K562 (cell line): ENCODE results near the gene SNRPD2. TPM values are rescaled to one million over a fixed set of nuclear protein-coding genes. Genes with fewer than 3 reads are reported as not detected.

Source experiments
- CEBPB ChIP-seq: fragments of 450-650 bp; IDR thresholded peaks from 2 replicates; pipeline ENCODE4 v1.6.1; 2016; ENCODE audit warnings: missing genetic modification characterization, missing compliant biosample characterization
- FOSL1 ChIP-seq: fragments of 200-800 bp; sonication (Bioruptor generic); conservative IDR thresholded peaks from 2 replicates; pipeline ENCODE4 v1.6.1; 2016; ENCODE audit warnings: missing genetic modification characterization, missing compliant biosample characterization
- HDGF ChIP-seq: fragments of 450-650 bp; IDR thresholded peaks from 2 replicates; pipeline ENCODE4 v1.6.1; 2016
- HMG20A ChIP-seq: fragments of 450-650 bp; formaldehyde crosslinking; conservative IDR thresholded peaks from 2 replicates; pipeline ENCODE4 v1.4.0; 2020; ENCODE audit warnings: mild to moderate bottlenecking, mixed read lengths
- KAT7 ChIP-seq: sonication (generic); formaldehyde crosslinking; IDR thresholded peaks from 2 replicates; pipeline ENCODE4 v1.8.0; 2022; ENCODE audit warnings: missing genetic modification reagents, mild to moderate bottlenecking, borderline replicate concordance
- SNIP1 ChIP-seq: fragments of 450-650 bp; IDR thresholded peaks from 2 replicates; pipeline ENCODE4 v1.7.1; 2017; ENCODE audit warnings: low read depth, mild to moderate bottlenecking
- SP1 ChIP-seq: sonication (generic); formaldehyde crosslinking; IDR thresholded peaks from 2 replicates; pipeline ENCODE4 v1.8.1; 2022; ENCODE audit warnings: mild to moderate bottlenecking, missing genetic modification reagents
- polyA plus RNA-seq, 8 experiments: library from polyadenylated mRNA; depleted of rRNA in 4 of 8; stranded (reverse) in 5 of 8; unstranded in 3 of 8; fragments of >200 nt; fragmentation: Nextera tagmentation in 2 of 8; fragmentation: Illumina TruSeq in 1 of 8; extraction: Ambion mirVana in 2 of 8; extraction: Trizol in 1 of 8; gene quantifications; 2 replicates each; pipeline versions ENCODE4 v1.2.1 to v1.2.3, GENCODE V29; 2011 to 2014; ENCODE audit warnings: inconsistent platforms in 1 of 8, missing spikeins in 1 of 8
- total RNA-seq, 7 experiments: library from RNA; depleted of rRNA in 6 of 7; stranded (reverse); fragments of >200 nt in 6 of 7; fragmentation: Illumina TruSeq in 2 of 7; extraction: Trizol in 2 of 7; gene quantifications; 2 replicates each; pipeline versions ENCODE4 v1.2.1 to v1.2.3, GENCODE V29; 2011 to 2021; ENCODE audit warnings: low replicate concordance in 1 of 7
- TF ChIP-seq, protein P1 (sequence below): sonication (generic); formaldehyde crosslinking; IDR thresholded peaks from 2 replicates; pipeline ENCODE4 v1.8.0; 2022; ENCODE audit warnings: mild to moderate bottlenecking, missing genetic modification reagents
- TF ChIP-seq, protein P2 (sequence below): fragments of 250-450 bp; sonication (Bioruptor Pico); IDR thresholded peaks from 2 replicates; pipeline ENCODE4 v1.8.0; 2021; ENCODE audit warnings: borderline replicate concordance, mild to moderate bottlenecking, moderate library complexity; ENCODE audit not compliant: poor library complexity, severe bottlenecking

SNRPD2 gene
- total and polyA plus RNA-seq, 9 of the 15 experiments (the other 6 are each of a cell fraction or from before 2014, with no cell fraction given) = 728 to 4,411 (median 1,029) TPM

DNA sequence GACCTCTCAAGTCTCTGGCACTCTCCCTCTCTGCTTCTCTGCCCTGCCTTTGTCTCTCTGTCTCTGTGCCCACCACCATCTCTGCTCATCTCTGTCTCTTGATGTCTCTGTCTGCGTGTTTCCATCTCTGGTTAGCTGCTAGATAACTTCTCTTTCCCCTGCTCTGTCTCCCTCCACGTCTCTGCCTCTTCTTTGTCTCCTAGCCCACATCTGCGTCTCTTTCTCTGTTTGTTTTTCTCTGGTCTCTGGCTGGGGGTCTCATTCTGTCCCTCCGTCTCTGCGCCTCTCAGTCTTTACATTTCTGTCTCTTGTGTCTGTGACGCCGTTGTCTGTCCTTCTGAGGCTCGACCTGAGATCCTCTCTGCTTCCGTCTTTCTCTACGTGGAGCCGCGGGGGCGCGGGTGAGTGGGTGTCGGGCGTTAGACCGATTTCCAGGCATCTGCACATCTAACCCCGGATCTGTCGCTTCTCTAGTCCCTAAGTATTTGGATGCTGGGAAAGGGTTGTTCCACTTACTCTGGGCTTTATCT is 23.3 kb downstream of the SNRPD2 start (continued):
- TF ChIP-seq, protein P1, sequence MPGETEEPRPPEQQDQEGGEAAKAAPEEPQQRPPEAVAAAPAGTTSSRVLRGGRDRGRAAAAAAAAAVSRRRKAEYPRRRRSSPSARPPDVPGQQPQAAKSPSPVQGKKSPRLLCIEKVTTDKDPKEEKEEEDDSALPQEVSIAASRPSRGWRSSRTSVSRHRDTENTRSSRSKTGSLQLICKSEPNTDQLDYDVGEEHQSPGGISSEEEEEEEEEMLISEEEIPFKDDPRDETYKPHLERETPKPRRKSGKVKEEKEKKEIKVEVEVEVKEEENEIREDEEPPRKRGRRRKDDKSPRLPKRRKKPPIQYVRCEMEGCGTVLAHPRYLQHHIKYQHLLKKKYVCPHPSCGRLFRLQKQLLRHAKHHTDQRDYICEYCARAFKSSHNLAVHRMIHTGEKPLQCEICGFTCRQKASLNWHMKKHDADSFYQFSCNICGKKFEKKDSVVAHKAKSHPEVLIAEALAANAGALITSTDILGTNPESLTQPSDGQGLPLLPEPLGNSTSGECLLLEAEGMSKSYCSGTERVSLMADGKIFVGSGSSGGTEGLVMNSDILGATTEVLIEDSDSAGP (CRISPR knock-in tag) = peak; percentile 42; the same call in 1 of the 2 replicates
- TF ChIP-seq HMG20A (CRISPR knock-in tag) (no peak), HDGF (peak; percentile 96), SP1 (CRISPR knock-in tag) (peak; percentile 15; the same call in 1 of the 2 replicates), SNIP1 (peak; percentile 52; the same call in 1 of the 2 replicates), CEBPB (tag) (no peak), FOSL1 (tag) (0 out of 2 replicates have a peak, but pooled peaks have one; percentile 29), KAT7 (CRISPR knock-in tag) (0 out of 2 replicates have a peak, but pooled peaks have one; percentile 36)
- TF ChIP-seq, protein P2, sequence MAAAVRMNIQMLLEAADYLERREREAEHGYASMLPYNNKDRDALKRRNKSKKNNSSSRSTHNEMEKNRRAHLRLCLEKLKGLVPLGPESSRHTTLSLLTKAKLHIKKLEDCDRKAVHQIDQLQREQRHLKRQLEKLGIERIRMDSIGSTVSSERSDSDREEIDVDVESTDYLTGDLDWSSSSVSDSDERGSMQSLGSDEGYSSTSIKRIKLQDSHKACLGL (CRISPR knock-in tag) = no peak
